ENCODE measurements around the gene KCNG2. TPM values are rescaled to one million over a fixed set of nuclear protein-coding genes. Genes with fewer than 3 reads are reported as not detected.

KCNG2 gene
- total and polyA plus RNA-seq, 10 of the 15 experiments (the other 5 are each of a cell fraction or from before 2014, with no cell fraction given): 0.20 to 0.23 TPM; not detected in 8

DNA sequence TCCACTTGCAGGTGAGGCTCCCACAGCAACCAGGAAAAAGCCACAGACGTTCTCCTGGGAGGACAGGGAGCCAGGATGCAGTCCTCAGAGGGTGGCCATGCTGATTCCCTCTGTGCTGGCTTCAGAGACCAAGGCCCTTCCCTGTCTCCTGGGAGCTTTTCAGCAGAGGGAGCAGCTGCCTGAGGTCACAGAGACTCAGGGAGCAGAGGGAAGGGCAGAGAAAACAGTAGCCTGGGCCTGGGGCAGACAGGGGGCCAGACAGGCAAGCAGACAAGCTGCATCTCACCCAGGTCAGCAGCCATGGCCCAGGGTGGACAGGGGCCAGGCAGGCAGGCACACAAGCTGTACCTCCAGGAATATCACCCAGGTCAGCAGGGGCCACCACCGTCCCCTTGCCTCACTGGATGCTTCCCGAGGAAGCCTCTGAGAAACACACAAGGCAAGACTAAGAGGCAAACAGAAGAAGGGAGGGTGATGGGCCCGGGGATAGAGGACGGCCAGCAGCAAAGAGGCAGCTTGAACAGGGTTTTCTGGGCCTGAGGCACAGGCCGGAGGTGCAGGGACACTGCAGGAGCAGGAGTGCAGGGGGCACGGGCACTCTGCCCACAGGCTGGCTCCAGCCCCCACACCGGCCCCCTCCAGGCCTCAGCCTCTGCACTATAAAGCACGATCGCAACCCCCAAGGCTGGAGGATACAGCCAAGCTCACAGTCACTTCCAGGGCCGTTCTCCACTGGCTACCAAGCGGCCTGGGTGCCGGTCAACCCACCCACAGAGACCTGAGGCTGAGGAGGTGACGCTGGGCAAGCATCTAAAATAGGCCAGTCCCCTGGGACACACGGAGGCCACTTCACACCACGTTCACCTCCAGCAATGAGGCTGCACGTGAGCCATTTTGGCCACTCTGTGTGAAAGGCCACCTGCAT is 147.6 kb downstream of the KCNG2 start:
- ChIA-PET SMC1A (ENCODE audit: uncharacterized antibody, unreplicated experiment) (interaction anchor here (0.9 to 1.6 kb wide), 4 partner anchors 14 to 161 kb away, joined by 3 to 5 read pairs (median 3); no protein-coding TSS in a partner anchor), POLR2A (interaction anchor here (1.7 kb wide), 1 partner anchor 10 kb away, joined by 5 read pairs; no protein-coding TSS in a partner anchor), RAD21 (ENCODE audit: unreplicated experiment) (no interaction called here), CTCF (no interaction called here)
- TF ChIP-seq NR2F1 (conservative IDR thresholded peaks at IDR 0.05) (0 out of 2 replicates have a peak, but pooled peaks have one; percentile 32), MTA3 (IDR thresholded peaks at IDR 0.05; ENCODE audit: borderline replicate concordance, low read length) (no peak), MTA2 (IDR thresholded peaks at IDR 0.05; ENCODE audit: low read depth) (no peak), ESRRA (IDR thresholded peaks at IDR 0.05; ENCODE audit: low read length) (no peak), RAD51 (IDR thresholded peaks at IDR 0.05) (peak; percentile 35; the same call in 1 of the 2 replicates), SIN3A (IDR thresholded peaks at IDR 0.05; ENCODE audit: low read depth, low read length) (no peak), EP300 (IDR thresholded peaks at IDR 0.05; ENCODE audit: borderline replicate concordance in 1 of 2, control insufficient read depth in 1 of 2, low read depth in 2 of 2, low read length in 2 of 2) (peak in 1 of 2 experiments; percentile 16; a peak in 1 of 4 replicates), BHLHE40 (IDR thresholded peaks at IDR 0.05; ENCODE audit: borderline replicate concordance in 1 of 2, low read depth in 2 of 2, low read length in 1 of 2) (peak; percentile 95 to 96), GATAD2B (conservative IDR thresholded peaks at IDR 0.05; ENCODE audit: low read depth) (0 out of 2 replicates have a peak, but pooled peaks have one; percentile 18), MEF2B (IDR thresholded peaks at IDR 0.05; ENCODE audit: partially characterized antibody, poor library complexity, severe bottlenecking) (peak; percentile 90), HCFC1 (IDR thresholded peaks at IDR 0.05; ENCODE audit: low read length) (no peak), MEF2A (IDR thresholded peaks at IDR 0.05; ENCODE audit: insufficient read depth, low read depth, low read length) (peak; percentile 33; the same call in 1 of the 2 replicates), FOS (IDR thresholded peaks at IDR 0.05; ENCODE audit: borderline replicate concordance, extremely low read depth, insufficient read length) (no peak), HDAC6 (IDR thresholded peaks at IDR 0.05; ENCODE audit: unreplicated experiment) (no peak), ZNF384 (IDR thresholded peaks at IDR 0.05; ENCODE audit: borderline replicate concordance, low read depth, low read length) (0 out of 2 replicates have a peak, but pooled peaks have one; percentile 23), SIX5 (IDR thresholded peaks at IDR 0.05; ENCODE audit: low read depth, low read length, severe bottlenecking) (no peak), SPI1 (IDR thresholded peaks at IDR 0.05; ENCODE audit: borderline replicate concordance, insufficient read depth, low read depth, low read length) (no peak)
- TF ChIP-seq, protein P1, sequence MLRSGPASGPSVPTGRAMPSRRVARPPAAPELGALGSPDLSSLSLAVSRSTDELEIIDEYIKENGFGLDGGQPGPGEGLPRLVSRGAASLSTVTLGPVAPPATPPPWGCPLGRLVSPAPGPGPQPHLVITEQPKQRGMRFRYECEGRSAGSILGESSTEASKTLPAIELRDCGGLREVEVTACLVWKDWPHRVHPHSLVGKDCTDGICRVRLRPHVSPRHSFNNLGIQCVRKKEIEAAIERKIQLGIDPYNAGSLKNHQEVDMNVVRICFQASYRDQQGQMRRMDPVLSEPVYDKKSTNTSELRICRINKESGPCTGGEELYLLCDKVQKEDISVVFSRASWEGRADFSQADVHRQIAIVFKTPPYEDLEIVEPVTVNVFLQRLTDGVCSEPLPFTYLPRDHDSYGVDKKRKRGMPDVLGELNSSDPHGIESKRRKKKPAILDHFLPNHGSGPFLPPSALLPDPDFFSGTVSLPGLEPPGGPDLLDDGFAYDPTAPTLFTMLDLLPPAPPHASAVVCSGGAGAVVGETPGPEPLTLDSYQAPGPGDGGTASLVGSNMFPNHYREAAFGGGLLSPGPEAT (IDR thresholded peaks at IDR 0.05; ENCODE audit: low read depth): no peak
- in situ Hi-C loops (cut with MboI): no loop called here
- no TSS peak for BruUV-seq (replicated peaks)
- Histone ChIP-seq H3K27ac (ENCODE audit: control insufficient read depth, insufficient read depth) (peak overlapping the region; percentile 52), H3K4me3 (peak overlapping the region; percentile 51; the same call in 1 of the 2 replicates), H3K36me3 (ENCODE audit: control insufficient read depth in 2 of 2, insufficient read depth in 2 of 2, low read length in 1 of 2) (peaks cover 8 to 14% of the 10 kb centered on the region in 2 experiments), H3K27me3 (replicated peaks in 1 of 2; ENCODE audit: control insufficient read depth in 2 of 2, insufficient read depth in 2 of 2, low read length in 1 of 2) (no peaks in the 10 kb centered on the region), H3K4me1 (ENCODE audit: control insufficient read depth, insufficient read depth, low read length) (peaks cover 40% of the 10 kb centered on the region), H3K9me3 (replicated peaks; ENCODE audit: control insufficient read depth, insufficient read depth, low read length) (no peaks in the 10 kb centered on the region), H4K20me1 (ENCODE audit: control insufficient read depth, insufficient read depth) (no peaks in the 10 kb centered on the region), H3K9ac (ENCODE audit: control insufficient read depth, insufficient read depth, low read length) (0 out of 2 replicates have a peak overlapping the region, but pooled peaks have one; percentile 1), H3K4me2 (ENCODE audit: control insufficient read depth, insufficient read depth) (peak overlapping the region; percentile 57), H3K79me2 (ENCODE audit: control insufficient read depth, insufficient read depth, low read length) (peaks cover 34% of the 10 kb centered on the region), H2AFZ (ENCODE audit: control insufficient read depth, low read depth, low read length) (no peak overlapping the region)
- intact Hi-C loops (cut with micrococcal nuclease; ENCODE audit: unreplicated experiment): no loop called here
- WGBS (ENCODE audit: insufficient coverage, insufficient replicate concordance, low lambda C conversion rate, missing lambda C conversion rate): 53% methylated on average over 17 of the region's 17 CpGs
- no peak for FAIRE-seq
- no peak for DNase-seq (ENCODE audit: low read depth, low spot score)
- ATAC-seq: peak; percentile 42

Measured in GM12878 (cell line).